Measurements from ENCODE around the gene HOXD8. TPM values are rescaled to one million over a fixed set of nuclear protein-coding genes. Genes with fewer than 3 reads are reported as not detected.

HOXD8 gene
- polyA plus RNA-seq, 1 of the 3 experiments (the other 2 are of a cell fraction) = 6.4 TPM

DNA sequence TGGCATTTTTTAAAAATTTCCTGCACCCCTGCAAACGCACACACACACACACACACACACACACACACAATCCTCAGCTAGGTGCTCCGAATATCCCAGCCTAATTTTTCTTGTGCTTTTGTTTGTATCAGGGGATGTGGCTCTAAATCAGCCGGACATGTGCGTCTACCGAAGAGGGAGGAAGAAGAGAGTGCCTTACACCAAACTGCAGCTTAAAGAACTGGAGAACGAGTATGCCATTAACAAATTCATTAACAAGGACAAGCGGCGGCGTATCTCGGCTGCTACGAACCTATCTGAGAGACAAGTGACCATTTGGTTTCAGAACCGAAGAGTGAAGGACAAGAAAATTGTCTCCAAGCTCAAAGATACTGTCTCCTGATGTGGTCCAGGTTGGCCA, 35.2 kb upstream of the HOXD8 start:
- TF ChIP-seq TAF1 (IDR thresholded peaks at IDR 0.05; ENCODE audit: borderline replicate concordance, low read depth, low read length) (no peak), SMC3 (IDR thresholded peaks at IDR 0.05; ENCODE audit: low read depth, low read length) (no peak), RXRA (IDR thresholded peaks at IDR 0.05; ENCODE audit: borderline replicate concordance, low read depth) (no peak), NFIC (IDR thresholded peaks at IDR 0.05; ENCODE audit: borderline replicate concordance) (no peak), RFX5 (IDR thresholded peaks at IDR 0.05; ENCODE audit: low read length) (no peak), MXI1 (IDR thresholded peaks at IDR 0.05; ENCODE audit: low read depth, low read length) (no peak)
- TF ChIP-seq, protein P1, sequence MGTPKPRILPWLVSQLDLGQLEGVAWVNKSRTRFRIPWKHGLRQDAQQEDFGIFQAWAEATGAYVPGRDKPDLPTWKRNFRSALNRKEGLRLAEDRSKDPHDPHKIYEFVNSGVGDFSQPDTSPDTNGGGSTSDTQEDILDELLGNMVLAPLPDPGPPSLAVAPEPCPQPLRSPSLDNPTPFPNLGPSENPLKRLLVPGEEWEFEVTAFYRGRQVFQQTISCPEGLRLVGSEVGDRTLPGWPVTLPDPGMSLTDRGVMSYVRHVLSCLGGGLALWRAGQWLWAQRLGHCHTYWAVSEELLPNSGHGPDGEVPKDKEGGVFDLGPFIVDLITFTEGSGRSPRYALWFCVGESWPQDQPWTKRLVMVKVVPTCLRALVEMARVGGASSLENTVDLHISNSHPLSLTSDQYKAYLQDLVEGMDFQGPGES (IDR thresholded peaks at IDR 0.05; ENCODE audit: low read depth, low read length) = no peak
- TF ChIP-seq, protein P2, sequence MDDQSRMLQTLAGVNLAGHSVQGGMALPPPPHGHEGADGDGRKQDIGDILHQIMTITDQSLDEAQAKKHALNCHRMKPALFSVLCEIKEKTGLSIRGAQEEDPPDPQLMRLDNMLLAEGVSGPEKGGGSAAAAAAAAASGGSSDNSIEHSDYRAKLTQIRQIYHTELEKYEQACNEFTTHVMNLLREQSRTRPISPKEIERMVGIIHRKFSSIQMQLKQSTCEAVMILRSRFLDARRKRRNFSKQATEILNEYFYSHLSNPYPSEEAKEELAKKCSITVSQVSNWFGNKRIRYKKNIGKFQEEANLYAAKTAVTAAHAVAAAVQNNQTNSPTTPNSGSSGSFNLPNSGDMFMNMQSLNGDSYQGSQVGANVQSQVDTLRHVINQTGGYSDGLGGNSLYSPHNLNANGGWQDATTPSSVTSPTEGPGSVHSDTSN (IDR thresholded peaks at IDR 0.05) = no peak
- H3K4me1 ChIP-seq (ENCODE audit: control insufficient read depth in 1 of 2, insufficient read depth in 2 of 2, low read depth in 1 of 2, low read length in 1 of 2) = peaks cover 0 to 25% of the 10 kb centered on the region in 2 experiments; a peak in 2 of 4 replicates
- no peak for DNase-seq
- no peak overlapping the region for H3K4me3 ChIP-seq (ENCODE audit: low read depth in 2 of 2, low read length in 1 of 2)
- no peak overlapping the region for H3K4me2 ChIP-seq
- H3K79me2 ChIP-seq (ENCODE audit: insufficient read depth) = no peaks in the 10 kb centered on the region
- H3K27ac ChIP-seq (ENCODE audit: low read depth in 2 of 2, low read length in 1 of 2) = no peak overlapping the region
- H3K9me2 ChIP-seq = no peaks in the 10 kb centered on the region
- no peaks in the 10 kb centered on the region for H4K20me1 ChIP-seq (ENCODE audit: insufficient read depth)
- H3K9me3 ChIP-seq = no peaks in the 10 kb centered on the region
- H3K9ac ChIP-seq = no peak overlapping the region
- H3F3A ChIP-seq (replicated peaks; ENCODE audit: insufficient read depth) = no peaks in the 10 kb centered on the region
- WGBS (ENCODE audit: low lambda C conversion rate) = 45% methylated on average over 12 of the region's 12 CpGs
- peaks cover 94% of the 10 kb centered on the region for H3K27me3 ChIP-seq (ENCODE audit: insufficient read depth)
- H2AFZ ChIP-seq (ENCODE audit: low read depth) = no peak overlapping the region
- no peaks in the 10 kb centered on the region for H3K36me3 ChIP-seq (replicated peaks in 1 of 2; ENCODE audit: control insufficient read depth in 1 of 2, insufficient read depth in 2 of 2, low read length in 1 of 2)
- ChIA-PET CTCF (interaction anchor here (1.0 to 13.5 kb wide), 8 partner anchors 11 to 1065 kb away, joined by 3 to 264 read pairs (median 28); partner anchors contain the start of genes EVX2, HOXD10 and HOXD11), POLR2A (no interaction called here)

DNA sequence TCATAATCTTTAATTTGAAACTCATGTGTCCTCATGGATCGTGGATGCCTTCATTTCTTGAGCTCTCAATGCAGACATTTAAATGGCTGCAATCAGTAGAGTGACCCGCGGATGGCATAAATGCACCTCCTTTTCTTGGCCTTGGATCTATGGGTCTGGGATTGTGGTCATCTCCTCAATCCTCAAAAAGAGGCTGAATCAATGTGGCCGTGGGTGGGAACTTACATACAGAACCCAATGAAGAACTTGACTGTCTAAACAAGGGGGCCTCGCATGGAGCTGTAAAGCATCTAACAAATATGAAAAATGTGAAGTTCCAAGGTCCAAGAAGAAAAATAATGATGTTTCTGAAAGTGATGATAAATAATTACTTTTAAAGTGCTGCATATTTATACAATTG, 34.1 kb upstream of the HOXD8 start:
- no peak overlapping the region for H3K27ac ChIP-seq (ENCODE audit: low read depth in 2 of 2, low read length in 1 of 2)
- no peaks in the 10 kb centered on the region for H4K20me1 ChIP-seq (ENCODE audit: insufficient read depth)
- H3K9ac ChIP-seq = no peak overlapping the region
- H3K36me3 ChIP-seq (replicated peaks in 1 of 2; ENCODE audit: control insufficient read depth in 1 of 2, insufficient read depth in 2 of 2, low read length in 1 of 2) = no peaks in the 10 kb centered on the region
- no peaks in the 10 kb centered on the region for H3K9me3 ChIP-seq
- CTCF ChIA-PET = interaction anchor here (0.7 to 13.5 kb wide), 13 partner anchors 12 to 1398 kb away, joined by 3 to 264 read pairs (median 20); partner anchors contain the start of genes EVX2, HOXD10, HOXD11 and HOXD9
- no peaks in the 10 kb centered on the region for H3F3A ChIP-seq (replicated peaks; ENCODE audit: insufficient read depth)
- DNase-seq = no peak
- H3K4me1 ChIP-seq (ENCODE audit: control insufficient read depth in 1 of 2, insufficient read depth in 2 of 2, low read depth in 1 of 2, low read length in 1 of 2) = peaks cover 0 to 25% of the 10 kb centered on the region in 2 experiments; a peak in 2 of 4 replicates
- no peaks in the 10 kb centered on the region for H3K79me2 ChIP-seq (ENCODE audit: insufficient read depth)
- H2AFZ ChIP-seq (ENCODE audit: low read depth) = no peak overlapping the region
- WGBS (ENCODE audit: low lambda C conversion rate) = 44% methylated on average over 5 of the region's 5 CpGs
- H3K4me2 ChIP-seq = no peak overlapping the region
- TF ChIP-seq FOXM1 (IDR thresholded peaks at IDR 0.05; ENCODE audit: low read depth) (no peak), CHD2 (IDR thresholded peaks at IDR 0.05; ENCODE audit: low read length, partially characterized antibody) (no peak), YY1 (IDR thresholded peaks at IDR 0.05; ENCODE audit: low read depth) (no peak), FOSL2 (IDR thresholded peaks at IDR 0.05; ENCODE audit: borderline replicate concordance, low read depth) (no peak), TEAD4 (IDR thresholded peaks at IDR 0.05; ENCODE audit: borderline replicate concordance, insufficient read depth) (no peak), EP300 (IDR thresholded peaks at IDR 0.05; ENCODE audit: borderline replicate concordance in 1 of 2, low read depth in 1 of 2, low read length in 1 of 2) (no peak), GATA2 (CRISPR knock-in tag; IDR thresholded peaks at IDR 0.05) (no peak), FOXJ3 (CRISPR knock-in tag; IDR thresholded peaks at IDR 0.05) (no peak), MEF2A (IDR thresholded peaks at IDR 0.05; ENCODE audit: borderline replicate concordance, low read depth) (no peak)
- TF ChIP-seq, protein P1 (IDR thresholded peaks at IDR 0.05; ENCODE audit: low read depth, low read length) = no peak
- no peak overlapping the region for H3K4me3 ChIP-seq (ENCODE audit: low read depth in 2 of 2, low read length in 1 of 2)
- H3K9me2 ChIP-seq = no peaks in the 10 kb centered on the region
- peaks cover 94% of the 10 kb centered on the region for H3K27me3 ChIP-seq (ENCODE audit: insufficient read depth)
- POLR2A ChIA-PET = no interaction called here

Measured in SK-N-SH (cell line).